B cell (primary cell): ENCODE results near the gene CNTN3. TPM values are rescaled to one million over a fixed set of nuclear protein-coding genes. Genes with fewer than 3 reads are reported as not detected.

Experiments
- ATAC-seq: fragments of 200-7000 bp; cut with Tn5 transposase; one replicate; pipeline ENCODE4 v1.10.0; 2021; ENCODE audit warnings: low read depth, mild to moderate bottlenecking, moderate number of reproducible peaks, moderate library complexity
- CTCF ChIA-PET: fragments of 350-600 bp; sonication (Branson Sonifier 250); formaldehyde crosslinking; loops from one replicate; lab custom pipeline; 2021; ENCODE audit warnings: antibody characterized with exemption, inconsistent platforms; lab: Charles Lee
- POLR2A ChIA-PET: fragments of 350-600 bp; sonication (Branson Sonifier 250); formaldehyde crosslinking; loops from one replicate; lab custom pipeline; 2021; ENCODE audit warnings: antibody characterized with exemption; lab: Charles Lee
- DNase-seq: peaks from one replicate; pipeline ENCODE4 v3.0.0; 2013
- H2AFZ ChIP-seq: 2 replicates; pipeline ENCODE4 v1.6.1; 2012; ENCODE audit warnings: mild to moderate bottlenecking, low read depth, low read length; ENCODE audit not compliant: insufficient read depth, poor library complexity, severe bottlenecking
- H3K27ac ChIP-seq, 2 donors: 1 replicate in 1 of 2; 2 replicates in 1 of 2; pipeline ENCODE4 v1.5.1; 2012 to 2013; ENCODE audit warnings: low read length in 2 of 2, mild to moderate bottlenecking in 2 of 2, moderate library complexity in 1 of 2
- H3K27me3 ChIP-seq, 4 experiments: fragments of 200-600 bp in 1 of 4; sonication (generic) in 1 of 4; replicated peaks in 1 of 4; 1 replicate in 2 of 4; 2 replicates in 2 of 4; pipeline versions ENCODE4 v1.6.1 to v1.7.0; 2013 to 2016; ENCODE audit warnings: low read length in 3 of 4, mild to moderate bottlenecking in 2 of 4, mixed read lengths in 1 of 4, moderate library complexity in 1 of 4; ENCODE audit not compliant: insufficient read depth in 4 of 4, control insufficient read depth in 3 of 4; ENCODE audit errors: control extremely low read depth in 1 of 4
- H3K36me3 ChIP-seq, 2 experiments: replicated peaks in 1 of 2; 1 replicate in 1 of 2; 2 replicates in 1 of 2; pipeline versions ENCODE4 v1.6.1 to v1.7.1; 2013; ENCODE audit warnings: low read length in 1 of 2; ENCODE audit not compliant: insufficient read depth in 2 of 2, control insufficient read depth in 1 of 2; ENCODE audit errors: control extremely low read depth in 1 of 2, extremely low read depth in 1 of 2
- H3K4me1 ChIP-seq, 2 donors: fragments of 200-600 bp in 1 of 2; sonication (generic) in 1 of 2; 1 replicate in 1 of 2; 2 replicates in 1 of 2; pipeline versions ENCODE4 v1.5.1 to v1.6.1; 2013 to 2017; ENCODE audit warnings: low read length in 2 of 2; ENCODE audit not compliant: control insufficient read depth in 2 of 2, insufficient read depth in 2 of 2
- H3K4me2 ChIP-seq: replicated peaks from 2 replicates; pipeline ENCODE3; 2012; ENCODE audit warnings: mild to moderate bottlenecking, low read depth, low read length; ENCODE audit not compliant: poor library complexity, severe bottlenecking
- H3K4me3 ChIP-seq, 5 experiments: fragments of 200-600 bp in 1 of 5; sonication (generic) in 1 of 5; 1 replicate in 3 of 5; 2 replicates in 2 of 5; pipeline versions ENCODE4 v1.5.1 to v1.7.0; 2011 to 2016; ENCODE audit warnings: low read length in 4 of 5, mild to moderate bottlenecking in 4 of 5, low read depth in 2 of 5, control low read depth in 1 of 5, moderate library complexity in 1 of 5; ENCODE audit not compliant: insufficient read depth in 1 of 5; ENCODE audit errors: control extremely low read depth in 1 of 5, extremely low read depth in 1 of 5
- H3K79me2 ChIP-seq: fragments of 200-600 bp; sonication (generic); one replicate; pipeline ENCODE4 v1.6.0; 2016; ENCODE audit warnings: low read length; ENCODE audit not compliant: control insufficient read depth, insufficient read depth
- H3K9ac ChIP-seq: fragments of 200-600 bp; sonication (generic); 2 replicates; pipeline ENCODE4 v1.6.1; 2017; ENCODE audit warnings: mild to moderate bottlenecking, low read length, moderate library complexity
- H3K9me3 ChIP-seq, 3 donors: one replicate each; pipeline versions ENCODE4 v1.6.1 to v1.7.1; 2013; ENCODE audit warnings: low read length in 2 of 3; ENCODE audit not compliant: control insufficient read depth in 2 of 3, insufficient read depth in 1 of 3; ENCODE audit errors: control extremely low read depth in 1 of 3
- H4K20me1 ChIP-seq: 2 replicates; pipeline ENCODE4 v1.6.0; 2012; ENCODE audit warnings: mild to moderate bottlenecking, low read length; ENCODE audit not compliant: insufficient read depth, control insufficient read depth, poor library complexity, severe bottlenecking
- H3K27ac Mint-ChIP-seq: one replicate; pipeline ENCODE4 v1.8.0; 2021; ENCODE audit warnings: mixed read lengths
- H3K27me3 Mint-ChIP-seq: one replicate; pipeline ENCODE4 v1.8.0; 2021; ENCODE audit warnings: mixed read lengths
- H3K4me1 Mint-ChIP-seq: one replicate; pipeline ENCODE4 v1.8.0; 2021; ENCODE audit warnings: mixed read lengths
- H3K4me3 Mint-ChIP-seq: one replicate; pipeline ENCODE4 v1.8.0; 2021; ENCODE audit warnings: mixed read lengths
- H3K9me3 Mint-ChIP-seq: one replicate; pipeline ENCODE4 v1.8.0; 2022; ENCODE audit warnings: mixed read lengths; ENCODE audit not compliant: insufficient read depth
- CTCF ChIP-seq: fragments of 200-600 bp; IDR thresholded peaks from one replicate; pipeline ENCODE4 v1.8.0; 2022; ENCODE audit warnings: antibody characterized with exemption, mild to moderate bottlenecking
- EZH2 ChIP-seq: IDR thresholded peaks from 2 replicates; pipeline ENCODE4 v1.6.1; 2012; ENCODE audit warnings: borderline replicate concordance, low read depth, mild to moderate bottlenecking, moderate library complexity, low read length; ENCODE audit not compliant: insufficient read depth, poor library complexity, severe bottlenecking
- WGBS: methylation state at CpG from one replicate; pipeline ENCODE4 v1.1.5; 2013; ENCODE audit warnings: missing lambda C conversion rate; ENCODE audit not compliant: insufficient coverage; 5-methylcytosine and 5-hydroxymethylcytosine counted together
- intact Hi-C: fragments of 100-400 bp; cut with micrococcal nuclease; formaldehyde crosslinking; loops from one replicate; pipeline ENCODE4 v1.10.0; 2022
- polyA plus RNA-seq: library from polyadenylated mRNA; depleted of rRNA; stranded (reverse); fragments of >200 nt; gene quantifications from 2 replicates; pipeline ENCODE4 v1.2.3, GENCODE V29; 2012
- total RNA-seq, 2 donors: library from RNA; stranded (reverse); fragments of 120-200 nt in 1 of 2; gene quantifications; 1 replicate in 1 of 2; 2 replicates in 1 of 2; pipeline versions ENCODE4 v1.2.3 to v1.2.4, GENCODE V29; 2013 to 2022

The CNTN3 gene
- total and polyA plus RNA-seq, 2 donors (not counting 1 experiment from before 2014, with no cell fraction given): not detected

- Histone ChIP-seq H2AFZ (no peak overlapping the region), H3K27me3 (no peaks in the 10 kb centered on the region), H3K4me2 (no peak overlapping the region), H3K9ac (no peak overlapping the region), H3K9me3 (peaks cover 0 to 1% (median 0%) of the 10 kb centered on the region in 3 donors), H3K4me3 (no peak overlapping the region), H3K36me3 (no peaks in the 10 kb centered on the region), H3K4me1 (no peaks in the 10 kb centered on the region), H4K20me1 (no peaks in the 10 kb centered on the region), H3K27ac (no peak overlapping the region), H3K79me2 (no peaks in the 10 kb centered on the region)
- no peak for DNase-seq
- no peaks in the 10 kb centered on the region for H3K4me1 Mint-ChIP-seq
- H3K9me3 Mint-ChIP-seq: no peaks in the 10 kb centered on the region
- ATAC-seq: no peak
- H3K4me3 Mint-ChIP-seq: no peak overlapping the region
- TF ChIP-seq CTCF (no peak), EZH2 (no peak)
- ChIA-PET POLR2A (no interaction called here), CTCF (no interaction called here)
- intact Hi-C loops: no loop called here
- WGBS: 100% methylated on average over 3 of the region's 7 CpGs
- no peak overlapping the region for H3K27ac Mint-ChIP-seq
- no peaks in the 10 kb centered on the region for H3K27me3 Mint-ChIP-seq
Measured at GRCh38 chr3:74606996-74607395, 7.5 kb downstream of the CNTN3 start.

GRCh38 chr3:74605437-74605836 lies 9.0 kb downstream of the CNTN3 start:
- no peak for DNase-seq
- intact Hi-C loops: no loop called here
- ChIA-PET CTCF (no interaction called here), POLR2A (no interaction called here)
- H3K27me3 Mint-ChIP-seq: no peaks in the 10 kb centered on the region
- H3K79me2 ChIP-seq: no peaks in the 10 kb centered on the region
- no peaks in the 10 kb centered on the region for H4K20me1 ChIP-seq
- no peaks in the 10 kb centered on the region for H3K4me1 Mint-ChIP-seq
- no peak overlapping the region for H2AFZ ChIP-seq
- no peak overlapping the region for H3K4me2 ChIP-seq
- no peak overlapping the region for H3K4me3 ChIP-seq
- H3K4me1 ChIP-seq: no peaks in the 10 kb centered on the region
- no peak overlapping the region for H3K27ac Mint-ChIP-seq
- peaks cover 0 to 1% (median 0%) of the 10 kb centered on the region in 3 donors for H3K9me3 ChIP-seq
- no peak overlapping the region for H3K27ac ChIP-seq
- ATAC-seq: no peak
- TF ChIP-seq EZH2 (no peak), CTCF (no peak)
- no peaks in the 10 kb centered on the region for H3K9me3 Mint-ChIP-seq
- 85% methylated on average over 2 of the region's 3 CpGs for WGBS
- no peak overlapping the region for H3K9ac ChIP-seq
- no peak overlapping the region for H3K4me3 Mint-ChIP-seq
- no peaks in the 10 kb centered on the region for H3K36me3 ChIP-seq
- H3K27me3 ChIP-seq: no peaks in the 10 kb centered on the region
